ENCODE measurements around the gene CKAP5.

The CKAP5 gene

GRCh38 chr11:46845740-46846509, at the start of gene CKAP5:
CKAP5 (minus strand) TSS chr11:46846280; CDS start chr11:46821231, 25,049 bp downstream.
- DNase-seq: peak; percentile 92

GRCh38 chr11:46895821-46896220, 49.7 kb upstream of the CKAP5 start:
- DNase-seq: no peak

- no peak for DNase-seq
Measured at GRCh38 chr11:46894961-46895360, 48.9 kb upstream of the CKAP5 start.

- DNase-seq: no peak
Measured at GRCh38 chr11:46894506-46894905, 48.4 kb upstream of the CKAP5 start.

GRCh38 chr11:46892838-46893237, 46.8 kb upstream of the CKAP5 start:
- no peak for DNase-seq

DNA sequence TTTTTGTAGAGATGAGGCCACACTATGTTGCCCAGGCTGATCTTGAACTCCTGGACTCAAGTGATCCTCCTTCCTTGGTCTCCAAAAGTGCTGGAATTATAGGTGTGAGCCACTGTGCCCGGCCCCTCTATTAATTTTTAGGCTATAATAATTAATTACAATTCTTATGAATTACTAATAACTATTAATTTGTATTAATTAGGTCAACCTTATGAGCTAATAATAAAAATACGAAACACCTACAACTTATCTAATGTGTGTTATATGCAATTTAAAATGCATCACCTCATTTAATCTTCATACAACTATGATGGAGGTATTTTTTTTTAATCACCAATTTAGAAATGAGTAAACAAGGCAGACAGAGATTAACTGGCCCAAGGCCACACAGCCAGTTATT, 46.0 kb upstream of the CKAP5 start:
- no peak for DNase-seq

- DNase-seq: no peak
Measured at GRCh38 chr11:46890665-46891064, 44.6 kb upstream of the CKAP5 start.

- peak; percentile 87 for DNase-seq
Measured at GRCh38 chr11:46889689-46890475, 43.8 kb upstream of the CKAP5 start.

- DNase-seq: no peak
Measured at GRCh38 chr11:46889251-46889650, 43.2 kb upstream of the CKAP5 start.

DNA sequence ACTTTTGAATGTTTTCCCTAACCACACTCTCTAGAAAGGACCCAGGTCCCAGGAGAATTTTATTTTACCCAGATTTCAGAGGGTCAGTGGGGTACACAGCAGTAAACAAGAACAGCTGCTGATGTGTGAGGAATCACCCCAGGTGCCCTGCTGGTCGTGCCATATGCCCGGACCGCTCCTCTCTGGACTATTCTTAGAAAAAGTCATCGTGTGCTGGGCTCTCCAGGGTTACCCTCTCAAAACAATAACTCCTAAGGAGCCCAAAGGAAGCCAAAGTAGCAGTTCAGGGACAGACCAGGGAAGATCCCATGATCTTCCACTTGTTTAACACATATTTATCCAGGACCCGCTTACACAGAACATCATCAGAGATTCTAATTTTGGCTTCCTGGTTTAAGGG, 42.6 kb upstream of the CKAP5 start:
- no peak for DNase-seq

- DNase-seq: no peak
Measured at GRCh38 chr11:46886211-46886610, 40.1 kb upstream of the CKAP5 start.

- no peak for DNase-seq
Measured at GRCh38 chr11:46879056-46879585, 33.0 kb upstream of the CKAP5 start.

GRCh38 chr11:46877580-46877979, 31.5 kb upstream of the CKAP5 start:
- DNase-seq: no peak

GRCh38 chr11:46876471-46876870, 30.4 kb upstream of the CKAP5 start:
- DNase-seq: no peak

- DNase-seq: no peak
Measured at GRCh38 chr11:46874586-46874985, 28.5 kb upstream of the CKAP5 start.

DNA sequence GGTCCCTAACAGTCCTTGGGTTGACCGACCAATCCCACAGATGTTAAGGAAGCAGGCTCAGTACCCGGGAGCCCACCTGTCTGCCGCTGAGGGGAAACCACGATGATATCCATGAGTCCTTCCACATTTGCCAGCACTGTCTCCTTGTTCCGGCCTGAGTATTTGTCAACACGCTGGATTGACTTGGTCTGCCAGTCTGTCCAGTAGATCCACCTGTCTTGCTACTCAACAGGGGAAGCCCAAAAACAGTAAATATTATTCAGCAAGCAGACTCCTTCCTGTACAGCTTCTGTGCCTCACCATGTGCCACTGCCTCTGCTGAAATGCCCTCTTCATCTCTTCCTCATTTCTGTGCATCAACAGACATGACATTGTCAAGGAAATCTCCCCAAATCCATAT, 22.8 kb upstream of the CKAP5 start:
- no peak for DNase-seq

- no peak for DNase-seq
Measured at GRCh38 chr11:46865340-46865739, 19.3 kb upstream of the CKAP5 start.

DNA sequence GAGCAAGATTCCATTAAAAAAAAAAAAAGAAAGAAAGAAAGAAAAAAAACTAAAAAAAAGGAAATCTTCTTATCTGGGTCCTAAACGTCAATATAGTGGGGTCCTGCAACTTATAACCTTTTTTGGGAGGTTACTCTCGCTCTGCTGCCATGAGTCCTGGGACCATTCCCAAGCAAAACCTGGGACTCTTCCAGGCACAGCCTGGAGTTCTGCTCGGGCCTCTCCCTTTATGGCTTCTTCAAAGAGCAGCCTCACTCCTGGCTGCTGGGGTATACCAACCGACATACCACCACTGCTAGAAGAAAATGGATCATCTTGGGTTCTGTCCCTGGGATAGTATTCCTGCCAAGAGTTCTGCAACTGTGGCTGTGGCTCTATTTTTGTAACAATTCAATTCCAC, 14.1 kb upstream of the CKAP5 start:
- no peak for DNase-seq

DNA sequence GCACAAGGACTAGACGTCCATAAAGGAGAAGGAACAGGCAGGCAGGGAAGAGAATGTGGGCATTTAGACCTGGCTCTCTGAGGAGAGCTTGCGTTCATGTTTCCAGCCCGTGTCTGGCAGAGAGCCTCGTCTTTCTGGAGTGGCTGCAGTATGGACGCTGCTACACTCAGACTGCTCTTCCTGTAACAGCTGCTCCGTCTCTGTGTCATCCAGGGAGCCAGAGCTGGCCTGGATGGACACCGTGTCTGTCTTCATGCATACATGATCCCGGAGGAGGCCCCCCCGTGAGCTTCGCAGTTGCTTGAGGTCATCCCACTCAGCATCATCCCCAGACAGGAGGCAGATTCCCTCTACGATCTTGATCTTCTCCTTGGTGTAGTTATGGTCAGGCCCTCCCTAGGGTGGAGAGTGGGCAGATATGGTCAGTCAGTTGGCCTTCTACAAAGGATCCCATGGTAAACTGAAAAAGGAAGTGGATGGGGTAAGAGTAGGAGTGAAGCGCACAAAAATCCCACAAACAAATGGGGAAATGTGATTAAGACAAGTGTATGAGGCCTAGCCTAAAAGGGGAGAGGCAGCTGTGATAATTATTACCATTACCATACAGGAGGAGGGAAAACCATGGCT, 13.0 kb upstream of the CKAP5 start:
- DNase-seq: no peak

DNA sequence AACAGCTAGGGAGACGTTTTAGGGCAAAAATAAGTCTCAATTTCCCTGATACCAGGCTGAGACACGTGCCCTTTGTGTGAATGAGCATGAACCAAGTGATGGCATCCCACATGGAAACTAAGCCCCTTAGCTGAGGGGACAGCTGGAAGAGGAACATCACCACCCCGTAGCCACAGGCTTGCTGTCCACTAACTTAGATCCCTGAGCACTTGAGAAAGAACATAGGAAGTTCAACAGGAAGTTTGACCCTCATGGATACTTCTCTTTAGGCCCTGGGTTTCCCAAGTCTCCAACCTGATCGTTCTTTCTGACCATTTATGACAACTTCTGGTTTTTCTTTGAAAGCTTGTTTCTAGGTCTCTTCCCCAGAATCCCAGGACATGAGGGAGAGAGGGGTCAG, 11.6 kb upstream of the CKAP5 start:
- no peak for DNase-seq

- no peak for DNase-seq
Measured at GRCh38 chr11:46856605-46857343, 10.7 kb upstream of the CKAP5 start.

- DNase-seq: no peak
Measured at GRCh38 chr11:46855863-46856262, 9.8 kb upstream of the CKAP5 start.

- no peak for DNase-seq
Measured at GRCh38 chr11:46855167-46855566, 9.1 kb upstream of the CKAP5 start.

Measured in stimulated activated CD8-positive, alpha-beta memory T cell treated with anti-CD3 and anti-CD28 coated beads, Interleukin-4, amount 100 ng/mL, for 48 hours (primary cell).